Measurements from ENCODE around the gene METTL26. TPM values are rescaled to one million over a fixed set of nuclear protein-coding genes. Genes with fewer than 3 reads are reported as not detected.

The METTL26 gene
- polyA plus RNA-seq, 2 of the 4 experiments (the other 2 are of a cell fraction) = 47.2 to 78.3 TPM

- H3K4me3 ChIP-seq = no peak overlapping the region
These were observed 33.6 kb upstream of the METTL26 start for GRCh38 chr16:669666-670065.

GRCh38 chr16:668519-669171 lies 32.5 kb upstream of the METTL26 start:
- Histone ChIP-seq H3K4me1 (peaks cover 11% of the 10 kb centered on the region), H3K9me3 (no peaks in the 10 kb centered on the region), H3K27ac (peak overlapping the region; percentile 90 to 93), H3K4me2 (peak overlapping the region; percentile 97), H3K4me3 (peak overlapping the region; percentile 98)
- WGBS (ENCODE audit: missing lambda C conversion rate) = 18% methylated on average over 14 of the region's 50 CpGs
- ChIA-PET POLR2A (no interaction called here), CTCF (interaction anchor here (0.6 to 13.5 kb wide), 12 partner anchors 7 to 942 kb away, joined by 3 to 105 read pairs (median 12); partner anchors contain the start of genes RHBDL1, STUB1, WDR24 and WDR90)
- DNase-seq (ENCODE audit: low read depth in 1 of 2, low spot score in 1 of 2) = no peak
- no peak for FAIRE-seq
- ATAC-seq = peak; percentile 8 to 14; a peak in 3 of 6 replicates
- TF ChIP-seq NFE2L2 (conservative IDR thresholded peaks at IDR 0.05; ENCODE audit: low read length) (no peak), JUN (IDR thresholded peaks at IDR 0.05) (no peak), HOXB5 (CRISPR knock-in tag; IDR thresholded peaks at IDR 0.05) (no peak), ZNF302 (CRISPR knock-in tag; IDR thresholded peaks at IDR 0.05) (no peak), HDAC2 (IDR thresholded peaks at IDR 0.05) (no peak), RCOR1 (IDR thresholded peaks at IDR 0.05; ENCODE audit: low read depth, low read length) (no peak), EP300 (IDR thresholded peaks at IDR 0.05) (no peak), RFX5 (IDR thresholded peaks at IDR 0.05) (no peak), HOXA7 (CRISPR knock-in tag; IDR thresholded peaks at IDR 0.05) (no peak), RARB (CRISPR knock-in tag; IDR thresholded peaks at IDR 0.05) (no peak), CHD2 (IDR thresholded peaks at IDR 0.05; ENCODE audit: low read length, partially characterized antibody) (no peak), JUNB (IDR thresholded peaks at IDR 0.05) (no peak), E2F6 (IDR thresholded peaks at IDR 0.05; ENCODE audit: borderline replicate concordance, low read depth) (no peak; the same call in 1 of the 2 replicates), TP53 (CRISPR knock-in tag; IDR thresholded peaks at IDR 0.05) (no peak), RNF2 (IDR thresholded peaks at IDR 0.05; ENCODE audit: borderline replicate concordance, low read depth) (0 out of 2 replicates have a peak, but pooled peaks have one; percentile 2), CTCF (IDR thresholded peaks at IDR 0.05) (no peak), BHLHE40 (IDR thresholded peaks at IDR 0.05; ENCODE audit: low read depth, low read length) (no peak), FOSL2 (IDR thresholded peaks at IDR 0.05) (no peak), FOSL2 (CRISPR knock-in tag; IDR thresholded peaks at IDR 0.05) (no peak), ATOH8 (CRISPR knock-in tag; IDR thresholded peaks at IDR 0.05; ENCODE audit: low read depth) (no peak), MYC (IDR thresholded peaks at IDR 0.05; ENCODE audit: borderline replicate concordance, low read length) (no peak), KDM5A (IDR thresholded peaks at IDR 0.05) (0 out of 2 replicates have a peak, but pooled peaks have one; percentile 25), KDM1A (IDR thresholded peaks at IDR 0.05; ENCODE audit: low read depth) (no peak), REST (IDR thresholded peaks at IDR 0.05) (no peak), MAX (IDR thresholded peaks at IDR 0.05) (0 out of 2 replicates have a peak, but pooled peaks have one; percentile 17)

More at GRCh38 chr16:669666-670065, 33.6 kb upstream of the METTL26 start:
- no peak for ATAC-seq
- Histone ChIP-seq H3K4me2 (peak overlapping the region; percentile 97), H3K9me3 (no peaks in the 10 kb centered on the region), H3K27ac (no peak overlapping the region), H3K4me1 (peaks cover 15% of the 10 kb centered on the region)
- DNase-seq (ENCODE audit: low read depth in 1 of 2, low spot score in 1 of 2) = no peak
- no peak for TF ChIP-seq HMGXB4 (CRISPR knock-in tag; IDR thresholded peaks at IDR 0.05; ENCODE audit: borderline replicate concordance)
- no peak for FAIRE-seq
- ChIA-PET CTCF (interaction anchor here (0.7 to 2.7 kb wide), 3 partner anchors 9 to 41 kb away, joined by 3 to 18 read pairs (median 3); no protein-coding TSS in a partner anchor), POLR2A (interaction anchor here (0.6 kb wide), 1 partner anchor 15 kb away, joined by 3 read pairs; the partner anchor contains the start of gene JMJD8)
- 88% methylated on average over 11 of the region's 13 CpGs for WGBS (ENCODE audit: missing lambda C conversion rate)

Data from A549 (cell line).